ENCODE measurements around the gene IL25. TPM values are rescaled to one million over a fixed set of nuclear protein-coding genes. Genes with fewer than 3 reads are reported as not detected.
A peak's percentile ranks its signal among the peaks of the same experiment; 100 is the strongest.

IL25 gene
- total and polyA plus RNA-seq, 2 of the 13 experiments (the other 11 are each of a cell fraction or from before 2014, with no cell fraction given) = not detected

GRCh38 chr14:23358553-23359166, 13.9 kb upstream of the IL25 start (continued):
- TF ChIP-seq HNF1A (IDR thresholded peaks at IDR 0.05; ENCODE audit: low read depth) (no peak), HNF1A (CRISPR knock-in tag; IDR thresholded peaks at IDR 0.05; ENCODE audit: borderline replicate concordance) (no peak), ZBTB2 (CRISPR knock-in tag; IDR thresholded peaks at IDR 0.05; ENCODE audit: low read depth) (no peak), ZNF20 (CRISPR knock-in tag; IDR thresholded peaks at IDR 0.05) (no peak), ZNF558 (CRISPR knock-in tag; IDR thresholded peaks at IDR 0.05; ENCODE audit: borderline replicate concordance) (no peak), JUN (CRISPR knock-in tag; IDR thresholded peaks at IDR 0.05) (0 out of 2 replicates have a peak, but pooled peaks have one; percentile 59), DNMT3B (CRISPR knock-in tag; conservative IDR thresholded peaks at IDR 0.05) (no peak), ZNF142 (CRISPR knock-in tag; IDR thresholded peaks at IDR 0.05) (no peak), ZBTB34 (CRISPR knock-in tag; IDR thresholded peaks at IDR 0.05) (no peak), SRF (IDR thresholded peaks at IDR 0.05; ENCODE audit: low read depth, low read length) (no peak), FOSL1 (CRISPR knock-in tag; IDR thresholded peaks at IDR 0.05; ENCODE audit: borderline replicate concordance) (no peak), GABPA (IDR thresholded peaks at IDR 0.05; ENCODE audit: low read depth, low read length) (no peak), GABPA (CRISPR knock-in tag; IDR thresholded peaks at IDR 0.05; ENCODE audit: low read depth) (no peak), ZSCAN22 (CRISPR knock-in tag; IDR thresholded peaks at IDR 0.05) (no peak), ZBTB43 (CRISPR knock-in tag; conservative IDR thresholded peaks at IDR 0.05) (no peak), ZNF207 (IDR thresholded peaks at IDR 0.05; ENCODE audit: borderline replicate concordance) (0 out of 2 replicates have a peak, but pooled peaks have one; percentile 36)

All from HepG2 (cell line).